HG02973 (cell line): Measurements from ENCODE around the gene FAM47A.

Source experiments
- ATAC-seq: cut with Tn5 transposase; IDR thresholded peaks from one replicate; pipeline ENCODE4 v1.9.1; 2021; ENCODE audit warnings: moderate library complexity; ENCODE audit not compliant: unreplicated experiment

Gene FAM47A

DNA sequence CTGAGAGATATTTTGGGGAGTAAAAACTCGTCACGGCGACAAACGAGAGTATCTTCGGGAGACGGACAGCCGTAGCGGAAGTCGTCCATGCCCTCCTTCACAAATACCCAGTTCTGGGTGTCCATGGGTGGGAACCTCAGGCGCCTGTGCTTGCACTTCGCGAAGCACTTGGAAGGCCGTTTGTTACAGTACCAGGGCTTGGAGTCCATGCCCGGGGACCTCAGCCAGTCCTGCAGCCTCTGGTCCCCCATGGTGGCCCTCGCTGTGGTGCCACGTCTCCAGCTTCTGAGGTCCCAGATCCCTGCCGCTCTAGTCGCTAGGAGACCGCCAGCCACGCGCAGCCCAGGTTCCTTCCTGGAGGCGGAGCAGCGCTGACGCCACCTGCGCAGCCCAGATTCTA lies at the start of gene FAM47A:
TSS of gene FAM47A (minus strand) at position 287 of the 400 bp plus-strand sequence. CDS start at position 251, 36 bp downstream.
- ATAC-seq: no peak

- no peak for ATAC-seq
These were observed 15.2 kb upstream of the FAM47A start for GRCh38 chrX:34147345-34147744.

DNA sequence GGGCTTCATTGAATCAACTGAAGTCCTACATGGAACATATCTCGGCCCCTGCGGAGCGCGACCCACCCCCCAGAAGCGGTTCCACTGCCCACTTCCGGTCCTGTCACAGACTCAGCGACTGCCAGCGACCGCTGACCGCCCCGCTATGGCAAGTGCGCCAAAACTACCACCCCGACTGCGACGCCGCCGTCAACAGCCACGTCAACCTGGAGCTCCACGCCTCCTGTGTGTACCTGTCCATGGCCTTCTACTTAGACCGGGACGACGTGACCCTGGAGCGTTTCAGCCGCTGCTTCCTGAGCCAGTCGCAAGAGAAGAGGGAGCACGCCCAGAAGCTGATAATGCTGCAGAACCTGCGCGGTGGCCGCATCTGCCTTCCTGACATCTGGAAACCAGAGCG lies 14.8 kb upstream of the FAM47A start:
- ATAC-seq: no peak

- ATAC-seq: no peak
These were observed 12.1 kb upstream of the FAM47A start for GRCh38 chrX:34144246-34144645.

GRCh38 chrX:34140816-34141215 lies 8.7 kb upstream of the FAM47A start:
- ATAC-seq: no peak

DNA sequence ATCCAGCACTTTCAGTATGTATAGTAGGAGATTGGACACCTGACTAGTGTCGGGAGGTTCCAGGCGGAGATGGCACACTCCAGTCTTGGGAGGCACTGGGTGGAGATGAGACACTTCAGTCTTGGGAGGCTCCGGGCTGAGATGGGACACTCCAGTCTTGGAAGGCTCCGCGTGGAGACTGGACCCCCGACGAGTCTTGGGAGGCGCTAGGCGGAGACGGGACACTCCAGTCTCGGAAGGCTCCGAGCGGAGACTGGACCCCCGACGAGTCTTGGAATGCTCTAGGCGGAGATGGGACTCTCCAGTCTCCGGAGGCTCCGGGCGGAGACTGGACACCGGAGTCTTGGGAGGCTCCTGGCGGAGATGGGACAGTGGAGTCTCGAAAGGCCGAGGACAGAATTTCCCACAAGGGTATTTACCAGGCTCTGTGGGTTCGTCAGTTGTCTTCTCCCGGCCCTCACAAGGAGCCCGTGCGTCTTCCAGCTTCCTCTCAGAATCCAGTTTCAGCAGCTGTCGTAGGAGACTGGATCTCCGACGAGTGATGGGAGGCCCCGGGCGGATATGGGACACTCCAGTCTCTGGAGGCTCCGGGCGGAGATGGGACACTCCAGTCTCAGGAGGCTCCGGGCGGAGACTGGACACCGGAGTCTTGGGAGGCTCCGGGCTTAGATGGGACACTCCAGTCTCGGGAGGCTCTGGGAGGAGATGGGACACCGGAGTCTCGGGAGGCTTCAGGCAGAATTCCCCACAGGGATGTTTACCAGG lies 952 bp downstream of the FAM47A start:
- no peak for ATAC-seq

DNA sequence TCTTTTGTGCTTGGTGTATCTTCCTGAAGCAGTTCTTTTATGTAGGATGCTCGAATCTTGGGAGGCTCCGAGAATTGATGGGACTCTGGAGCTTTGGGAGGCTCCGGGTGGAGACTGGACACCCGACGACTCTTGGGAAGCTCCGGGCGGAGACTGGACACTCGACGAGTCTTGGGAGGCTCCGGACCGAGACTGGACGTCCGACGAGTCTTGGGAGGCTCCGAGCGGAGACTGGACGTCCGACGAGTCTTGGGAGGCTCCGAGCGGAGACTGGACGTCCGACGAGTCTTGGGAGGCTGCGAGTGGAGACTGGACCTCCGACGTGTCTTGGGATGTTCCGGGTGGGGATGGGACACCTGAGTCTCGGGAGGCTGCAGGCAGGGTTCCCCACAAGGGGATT lies 1.6 kb downstream of the FAM47A start:
- ATAC-seq: no peak

- no peak for ATAC-seq
These were observed 6.1 kb downstream of the FAM47A start for GRCh38 chrX:34126011-34126410.

- no peak for ATAC-seq
These were observed 13.0 kb downstream of the FAM47A start for GRCh38 chrX:34119122-34119521.

DNA sequence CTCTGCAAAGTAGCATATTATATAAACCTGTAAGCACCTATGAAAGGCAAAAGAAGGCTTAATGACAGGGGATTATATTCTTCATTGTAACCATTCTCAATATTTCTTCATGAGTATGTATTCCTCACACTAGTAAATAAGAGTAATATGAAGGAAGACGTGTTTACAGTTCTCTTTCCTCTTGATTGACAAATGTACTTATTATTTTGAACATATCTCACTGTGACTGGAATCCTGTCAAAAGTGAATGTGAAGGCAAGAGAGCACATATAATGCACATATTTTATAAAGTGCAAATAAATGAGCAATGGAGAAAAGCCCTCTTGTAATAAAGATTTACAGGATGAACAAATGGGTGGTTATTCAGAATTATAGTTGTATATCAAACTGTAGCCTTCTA lies 19.7 kb downstream of the FAM47A start:
- no peak for ATAC-seq
